Glomerular visceral epithelial cell (primary cell): ENCODE results near the gene MAN1A2.
"Not testable (repeated sequence)": the region's sequence is repeated elsewhere in the genome, so short reads cannot be mapped to it uniquely, and the experiment has no call there.

Experiments used
- DNase-seq: peaks from one replicate; pipeline ENCODE4 v3.0.0-alpha.2; 2016; ENCODE audit errors: extremely low spot score

Gene MAN1A2

GRCh38 chr1:117396636-117397035 lies 29.4 kb downstream of the MAN1A2 start:
- no peak for DNase-seq

DNA sequence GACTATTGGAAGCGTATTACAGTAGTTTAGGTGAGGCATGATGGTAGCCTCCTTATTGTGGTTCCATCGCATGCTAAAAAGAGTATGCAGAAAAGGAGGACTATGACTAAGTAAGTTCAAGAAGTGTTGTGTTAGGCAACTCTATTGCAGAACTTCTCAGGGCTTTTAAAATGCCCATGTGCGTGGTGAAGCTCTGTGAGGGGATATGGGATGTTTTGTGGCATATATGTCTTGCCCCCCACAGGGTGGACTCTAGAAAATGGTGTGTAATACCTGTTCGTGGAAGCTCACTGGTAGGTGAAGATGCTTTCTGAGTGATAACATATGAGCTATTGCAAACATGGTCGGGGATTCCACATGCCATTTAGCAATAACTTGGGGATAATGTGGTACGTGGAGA lies 31.7 kb downstream of the MAN1A2 start:
- no peak for DNase-seq

- DNase-seq = no peak
Observed at GRCh38 chr1:117401761-117402160, 34.5 kb downstream of the MAN1A2 start.

DNA sequence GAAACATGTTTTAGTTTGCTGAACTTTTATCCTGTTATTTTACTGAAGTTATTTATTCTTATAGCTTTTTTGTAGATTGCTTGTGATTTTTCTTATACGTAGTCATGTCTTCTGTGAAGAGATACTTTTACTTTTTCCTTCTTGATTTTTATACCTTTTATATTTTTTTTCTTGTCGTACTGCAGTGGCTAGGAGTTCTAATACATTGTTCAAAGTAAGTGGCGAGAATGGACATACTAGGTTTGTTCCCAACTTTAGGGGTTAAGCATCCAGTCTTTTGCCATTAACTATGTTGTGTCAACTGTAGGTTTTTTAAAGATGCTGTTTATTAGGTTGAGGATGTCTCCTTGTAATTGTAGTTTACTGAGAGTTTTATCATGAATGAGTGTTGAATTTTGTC lies 36.3 kb downstream of the MAN1A2 start:
- DNase-seq = no peak

DNA sequence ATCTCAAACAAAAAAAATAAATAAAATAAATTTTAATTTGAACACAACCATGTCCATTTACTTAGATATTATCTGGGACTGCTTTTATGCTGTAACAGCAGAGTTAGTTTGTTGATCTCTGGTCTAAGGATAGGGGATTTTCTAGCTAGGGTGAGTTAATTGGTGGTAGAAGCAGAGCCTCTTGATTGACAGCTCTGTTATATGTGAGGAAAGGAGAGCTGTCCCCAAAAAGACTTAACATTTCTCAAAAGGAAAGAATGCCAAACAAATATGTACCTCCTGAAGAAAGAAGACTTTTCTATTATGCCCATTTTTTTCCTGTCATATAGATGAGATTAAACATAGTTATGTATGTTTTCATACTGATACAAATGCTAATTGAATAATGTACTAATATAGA lies 37.8 kb downstream of the MAN1A2 start:
- no peak for DNase-seq

- DNase-seq = no peak
Observed at GRCh38 chr1:117412472-117412871, 45.2 kb downstream of the MAN1A2 start.

DNA sequence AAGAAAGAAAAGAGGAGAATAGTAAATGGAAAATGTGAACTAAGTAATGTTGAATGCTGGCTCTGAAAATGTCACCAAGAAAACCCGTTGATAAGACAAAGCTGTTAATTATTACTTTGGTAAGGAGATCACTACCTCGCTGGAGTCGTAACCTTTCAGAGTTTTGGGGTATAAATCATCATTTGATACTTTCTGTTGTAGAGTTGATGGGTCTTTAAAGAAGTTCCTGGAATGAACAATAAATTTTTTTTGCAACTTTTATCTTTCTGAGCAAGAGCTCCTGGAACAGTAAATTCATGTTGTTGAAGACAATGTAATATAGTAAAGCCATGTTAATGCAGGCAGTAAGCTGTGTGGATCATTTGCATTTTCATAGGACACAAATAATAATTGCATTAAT lies 46.2 kb downstream of the MAN1A2 start:
- no peak for DNase-seq

DNA sequence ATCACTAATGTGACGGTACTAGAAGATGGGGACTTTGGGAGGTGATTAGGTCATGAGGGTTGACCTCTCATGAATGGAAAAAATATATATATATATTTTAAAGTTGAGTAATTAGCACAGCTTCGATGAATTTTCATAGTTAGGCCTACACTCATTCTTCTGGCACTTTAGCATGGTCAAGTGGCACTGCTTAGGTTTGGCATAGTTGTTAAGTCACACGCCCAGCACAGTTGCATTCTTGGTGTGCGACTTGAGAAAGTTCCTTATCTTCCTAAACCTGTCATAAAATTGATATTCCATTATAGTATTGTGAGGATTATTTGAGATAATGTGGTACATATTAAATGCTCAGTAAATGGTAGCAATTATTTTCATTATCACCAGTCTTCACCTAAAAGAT lies 47.7 kb downstream of the MAN1A2 start:
- no peak for DNase-seq

DNA sequence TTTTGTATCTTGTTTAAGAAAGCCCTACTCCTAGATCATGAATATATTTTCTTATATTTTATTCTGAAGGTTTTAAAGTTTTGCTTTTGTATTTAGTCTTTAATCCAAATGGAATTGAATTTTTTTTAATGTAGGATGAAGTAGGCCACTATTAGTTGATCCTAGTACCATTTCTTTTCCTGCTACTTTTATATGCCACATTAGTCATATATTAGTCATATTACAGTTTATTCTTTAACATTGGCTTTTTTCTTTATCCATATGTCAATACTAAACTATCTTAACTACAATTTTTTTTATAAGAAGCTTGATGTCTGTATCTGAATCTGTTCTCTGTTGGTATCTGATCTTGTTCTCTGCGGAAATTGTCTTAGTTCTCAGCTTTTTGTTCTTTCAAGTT lies 48.8 kb downstream of the MAN1A2 start:
- no peak for DNase-seq

DNA sequence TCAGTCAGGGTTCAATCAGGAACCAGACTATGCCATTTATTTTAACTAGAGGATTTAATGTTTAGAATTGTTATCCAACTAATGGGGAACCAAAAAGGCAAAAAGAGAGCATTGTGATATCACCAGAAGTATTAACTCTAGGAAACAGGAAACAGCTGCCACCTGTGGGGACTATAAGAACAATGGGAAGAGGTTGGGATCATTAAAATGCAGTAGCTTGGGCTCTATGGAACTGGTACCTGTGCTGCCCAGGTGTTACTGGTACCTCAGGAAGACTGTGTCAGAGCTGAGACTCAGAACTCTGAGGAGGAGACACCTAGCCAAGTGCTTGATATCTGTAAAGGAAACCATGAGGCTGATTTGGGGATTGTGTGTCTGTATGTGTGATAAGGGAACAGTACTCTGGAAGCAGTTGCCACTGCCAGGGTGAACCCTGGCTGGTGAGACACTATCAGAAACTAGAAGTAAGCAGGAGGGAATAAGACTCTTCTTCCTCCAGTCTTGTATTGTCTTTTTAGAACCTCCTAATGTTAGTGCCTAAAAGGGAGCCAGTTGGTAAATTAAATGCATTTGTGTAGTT lies 49.4 kb downstream of the MAN1A2 start:
- DNase-seq = no peak

DNA sequence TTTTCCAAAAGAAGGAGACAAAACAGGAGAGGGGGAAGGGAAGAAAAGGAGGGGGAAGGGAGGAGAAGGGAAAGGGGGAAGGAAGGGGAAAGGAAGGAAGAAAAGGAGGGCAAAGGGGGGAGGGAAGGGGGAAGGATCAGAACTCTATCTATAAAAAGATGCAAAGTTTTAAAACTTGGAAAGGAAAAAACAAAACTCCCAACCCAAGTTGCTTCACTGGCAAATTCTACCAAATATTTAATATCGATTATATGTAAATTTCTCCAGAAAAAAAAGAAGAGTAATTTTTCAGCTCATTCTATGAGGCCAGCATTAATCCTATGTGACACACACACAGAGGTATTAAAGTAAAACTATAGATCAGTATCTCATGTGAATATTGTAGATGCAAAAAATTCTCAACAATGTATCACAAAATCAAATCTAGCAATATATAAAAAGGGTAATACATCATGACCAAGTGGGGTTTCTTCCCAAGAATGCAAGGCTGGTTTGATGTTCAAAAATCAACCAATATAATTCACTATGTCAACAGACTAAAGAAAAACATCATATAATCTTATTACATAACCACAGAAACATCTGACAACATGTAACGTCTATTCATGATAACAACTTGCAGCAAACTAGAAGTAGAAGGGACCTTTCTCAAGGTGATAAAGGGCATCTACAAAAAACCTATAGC lies 57.9 kb downstream of the MAN1A2 start:
- no peak for DNase-seq

DNA sequence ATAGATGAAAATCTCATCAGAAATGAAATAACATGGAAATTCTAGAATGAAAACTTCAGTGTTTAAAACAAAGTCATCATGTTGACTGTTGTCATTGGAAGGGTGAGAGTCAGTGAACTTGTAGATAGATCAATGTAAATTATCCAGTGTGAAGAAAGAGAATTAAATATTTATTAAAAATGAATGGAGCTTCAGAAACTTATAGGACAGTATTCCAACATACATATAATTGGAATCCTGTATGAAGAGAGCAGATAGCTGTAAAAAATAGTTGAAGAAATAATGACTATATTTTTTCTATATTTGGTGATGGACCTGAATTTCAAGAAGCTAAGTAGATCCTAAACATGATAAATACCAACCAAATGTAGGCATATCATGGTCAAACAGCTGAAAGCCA lies 60.0 kb downstream of the MAN1A2 start:
- no peak for DNase-seq

DNA sequence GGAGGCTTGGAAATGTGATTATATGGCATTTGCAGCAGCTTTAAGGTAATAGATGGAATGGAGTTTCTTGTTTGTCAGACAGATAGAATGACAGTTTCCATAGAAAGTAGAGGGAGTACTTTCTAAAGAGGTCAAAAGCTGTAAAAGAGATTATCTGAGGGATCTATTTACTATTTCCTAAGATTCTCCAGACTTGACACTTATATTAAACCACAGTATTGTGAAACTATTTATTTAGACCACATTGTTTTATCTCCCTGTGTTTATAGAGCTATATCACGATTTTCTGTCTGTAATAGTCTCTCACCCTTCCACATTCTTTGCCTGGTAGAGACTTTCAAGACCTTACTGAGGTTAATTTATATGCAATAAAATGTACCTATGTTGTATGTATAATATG lies 66.7 kb downstream of the MAN1A2 start:
- no peak for DNase-seq

- no peak for DNase-seq
Observed at GRCh38 chr1:117436513-117436912, 69.3 kb downstream of the MAN1A2 start.

DNA sequence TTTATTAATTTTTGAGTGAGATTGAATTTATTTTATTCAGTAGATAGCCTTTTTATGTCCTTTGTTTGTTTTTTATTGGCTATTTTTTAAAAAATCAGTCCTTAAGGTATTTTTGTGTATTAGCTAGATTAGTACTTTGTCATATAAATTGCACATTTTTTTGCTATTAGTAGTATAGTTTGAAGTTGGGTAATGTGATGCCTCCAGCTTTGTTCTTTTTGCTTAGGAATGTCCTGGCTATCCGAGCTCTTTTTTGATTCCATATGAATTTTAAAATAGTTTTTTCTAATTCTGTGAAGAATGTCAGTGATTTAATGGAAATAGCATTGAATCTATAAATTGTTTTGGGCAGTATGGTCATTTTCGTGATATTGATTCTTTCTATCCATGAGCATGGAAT lies 80.4 kb downstream of the MAN1A2 start:
- no peak for DNase-seq

DNA sequence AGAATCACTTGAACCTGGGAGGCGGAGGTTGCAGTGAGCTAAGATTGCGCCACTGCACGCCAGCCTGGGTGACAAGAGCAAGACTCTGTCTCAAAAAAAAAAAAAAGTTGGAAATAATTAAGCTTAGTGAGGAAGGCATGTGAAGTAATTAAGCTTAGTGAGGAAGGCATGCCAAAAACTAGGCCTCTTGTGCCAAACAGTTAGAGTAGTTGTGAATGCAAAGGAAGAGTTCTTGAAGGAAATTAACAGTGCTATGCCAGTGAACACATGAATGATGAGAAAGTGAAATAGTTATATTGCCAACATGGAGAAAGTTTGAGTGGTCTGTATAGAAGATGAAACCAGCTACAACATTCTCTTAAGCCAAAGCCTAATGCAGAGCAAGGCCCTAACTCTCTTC lies 85.0 kb downstream of the MAN1A2 start:
- DNase-seq = no peak

DNA sequence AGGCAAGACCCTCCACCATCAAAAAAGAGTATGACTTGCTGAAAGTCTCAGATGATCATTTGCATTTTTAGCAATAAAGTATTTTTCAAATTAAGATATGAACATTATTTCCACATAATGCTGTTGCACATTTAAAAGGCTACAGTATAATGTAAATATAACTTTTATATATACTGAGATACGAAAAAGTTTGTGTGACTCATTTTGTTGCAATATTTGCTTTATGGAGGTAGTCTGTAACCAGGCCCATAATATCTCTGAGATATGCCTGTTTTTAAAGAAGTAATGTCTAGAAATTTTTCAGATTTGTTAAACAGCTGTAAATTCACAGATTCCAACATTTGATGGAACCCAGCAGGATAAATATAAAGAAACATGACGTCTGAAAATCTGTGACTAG lies 86.7 kb downstream of the MAN1A2 start:
- no peak for DNase-seq

GRCh38 chr1:117458410-117458809 lies 91.2 kb downstream of the MAN1A2 start:
- DNase-seq = not testable (repeated sequence)

GRCh38 chr1:117466761-117467160 lies 99.5 kb downstream of the MAN1A2 start:
- DNase-seq = no peak

GRCh38 chr1:117467336-117467735 lies 100.1 kb downstream of the MAN1A2 start:
- DNase-seq = no peak

GRCh38 chr1:117473063-117473462 lies 105.8 kb downstream of the MAN1A2 start:
- DNase-seq = no peak

DNA sequence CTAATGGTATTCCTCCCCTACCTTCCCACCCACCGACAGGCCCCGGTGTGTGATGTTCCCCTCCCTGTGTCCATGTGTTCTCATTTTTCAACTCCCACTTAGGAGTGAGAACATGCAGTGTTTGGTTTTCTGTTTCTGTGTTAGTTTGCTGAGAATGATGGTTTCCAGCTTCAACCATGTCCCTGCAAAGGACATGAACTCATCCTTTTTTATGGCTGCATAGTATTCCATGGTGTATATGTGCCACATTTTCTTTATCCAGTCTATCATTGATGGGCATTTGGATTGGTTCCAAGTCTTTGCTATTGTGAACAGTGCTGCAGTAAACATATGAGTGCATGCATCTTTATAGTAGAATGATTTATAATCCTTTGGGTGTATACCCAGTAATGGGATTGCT lies 108.2 kb downstream of the MAN1A2 start:
- DNase-seq = not testable (repeated sequence)

DNA sequence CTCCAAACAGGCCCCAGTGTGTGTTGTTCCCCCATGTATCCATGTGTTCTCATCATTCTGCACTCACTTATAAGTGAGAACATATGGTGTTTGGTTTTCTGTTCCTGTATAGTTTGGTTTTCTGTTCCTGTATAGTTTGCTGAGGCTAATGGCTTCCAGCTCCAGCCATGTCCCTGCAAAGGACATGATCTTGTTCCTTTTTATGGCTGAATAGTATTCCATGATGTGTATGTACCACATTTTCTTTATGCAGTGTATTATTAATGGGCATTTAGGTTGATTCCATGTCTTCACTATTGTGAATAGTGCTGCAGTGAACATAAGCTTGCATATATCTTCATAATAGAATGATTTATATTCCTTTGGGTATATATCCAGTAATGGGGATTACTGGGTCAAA lies 111.8 kb downstream of the MAN1A2 start:
- DNase-seq = no peak

GRCh38 chr1:117481410-117481809 lies 114.2 kb downstream of the MAN1A2 start:
- no peak for DNase-seq
